ENCODE data around the gene ZPLD1.

ZPLD1 gene

DNA sequence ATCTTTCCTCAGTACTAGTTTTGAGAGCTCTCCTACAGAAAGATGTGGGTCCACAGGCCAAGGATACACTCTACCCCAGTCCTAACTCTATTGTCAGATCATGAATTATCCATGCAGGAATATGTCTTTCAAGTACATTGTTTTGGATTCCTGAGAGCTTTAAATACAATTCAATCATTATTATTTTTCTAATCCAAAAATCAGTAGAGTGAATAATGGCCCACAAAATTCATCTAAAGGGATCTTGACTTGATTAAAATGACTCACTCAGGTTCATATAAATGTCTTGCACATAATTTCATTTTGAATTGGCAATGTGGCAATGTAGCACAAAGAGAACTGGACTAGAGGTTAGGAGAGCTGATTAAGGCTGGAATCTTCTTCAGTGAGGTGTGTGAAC is 93.9 kb downstream of the ZPLD1 start:
- DNase-seq (ENCODE audit: low read depth): no peak
